Jurkat, Clone E6-1 (cell line): ENCODE results near the gene SLC1A5.
A peak's percentile ranks its signal among the peaks of the same experiment; 100 is the strongest.
"Not testable (repeated sequence)": the region's sequence is repeated elsewhere in the genome, so short reads cannot be mapped to it uniquely, and the experiment has no call there.

ENCODE experiments used
- DNase-seq: peaks from one replicate; pipeline ENCODE4 v3.0.0-alpha.2; 2011; ENCODE audit warnings: low read depth, low spot score
- H3K4me3 ChIP-seq: 2 replicates; pipeline ENCODE4 v1.5.1; 2011; ENCODE audit warnings: mild to moderate bottlenecking, low read length, control low read depth, moderate library complexity

The SLC1A5 gene

DNA sequence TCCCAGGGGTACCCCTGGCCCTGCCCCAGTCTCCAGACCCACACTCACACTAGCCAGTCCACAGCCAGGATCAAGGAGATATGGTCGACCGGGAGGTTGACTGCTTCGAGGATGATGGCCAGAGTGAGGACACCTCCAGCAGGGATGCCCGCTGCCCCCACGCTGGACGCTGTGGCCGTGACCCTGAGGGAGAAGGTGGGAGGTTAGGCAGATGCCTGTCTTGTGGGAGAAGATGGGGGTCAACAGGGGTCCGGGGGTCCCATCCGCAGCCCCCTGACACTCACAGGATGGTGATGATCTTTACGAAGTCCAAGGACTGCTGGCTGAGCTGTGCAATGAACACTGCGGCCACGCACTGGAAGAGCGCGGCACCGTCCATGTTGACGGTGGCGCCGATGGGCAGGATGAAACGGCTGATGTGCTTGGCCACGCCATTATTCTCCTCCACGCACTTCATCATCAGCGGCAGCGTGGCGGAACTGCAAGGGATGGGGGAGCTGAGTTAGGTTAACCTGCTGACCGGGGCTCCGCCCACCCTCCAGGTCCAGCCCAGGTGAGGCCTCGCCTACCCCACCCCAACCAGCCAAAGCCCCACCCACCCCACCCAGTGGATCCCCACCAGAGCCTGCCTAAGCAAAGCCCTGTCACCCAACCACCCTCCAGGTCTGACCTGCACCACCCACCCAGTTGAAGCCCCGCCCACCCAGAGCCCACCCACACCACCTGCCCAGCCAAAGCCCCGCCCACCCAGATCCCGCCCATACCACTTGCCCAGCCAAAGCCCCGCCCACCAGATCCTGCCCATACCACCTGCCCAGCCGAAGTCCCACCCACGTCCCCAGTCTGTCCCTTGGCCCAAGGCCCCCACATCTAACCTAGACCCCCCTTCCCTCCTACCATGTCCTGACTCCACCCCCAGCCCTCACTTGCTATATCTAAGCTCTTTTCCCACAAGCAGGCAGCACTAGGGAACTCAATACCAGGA is 11.2 kb downstream of the SLC1A5 start:
- DNase-seq = no peak
- no peak overlapping the region for H3K4me3 ChIP-seq

DNA sequence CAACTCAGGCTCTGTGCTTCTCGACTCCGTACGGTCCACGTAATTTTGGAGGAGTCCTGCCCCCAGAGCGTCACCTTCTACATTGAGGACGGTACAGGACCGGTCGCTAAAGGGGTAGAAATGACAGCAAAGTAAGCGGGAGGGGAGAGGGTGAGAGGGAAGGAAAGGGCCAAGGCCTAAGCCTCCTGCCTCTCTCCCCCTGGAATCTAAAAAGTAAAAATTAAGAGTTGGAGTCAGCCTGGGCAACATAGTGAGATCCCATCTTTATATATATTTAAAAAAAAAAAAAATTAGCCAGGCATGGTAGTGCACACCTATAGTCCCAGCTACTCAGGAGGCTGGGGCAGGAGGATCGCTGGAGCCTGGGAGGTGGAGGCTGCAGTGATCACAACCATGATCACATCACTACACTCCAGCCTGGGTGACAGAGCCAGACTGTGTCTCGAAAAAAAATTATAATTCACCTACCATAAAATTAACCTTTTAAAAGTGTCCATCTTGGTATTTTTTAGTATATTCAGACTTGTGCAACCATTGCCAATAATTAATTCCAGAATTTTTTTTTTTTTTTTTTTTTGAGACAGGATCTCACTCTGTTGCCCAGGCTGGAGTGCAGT is 12.6 kb downstream of the SLC1A5 start:
- no peak overlapping the region for H3K4me3 ChIP-seq
- DNase-seq = no peak

- no peak overlapping the region for H3K4me3 ChIP-seq
- DNase-seq = no peak
Measured at GRCh38 chr19:46773018-46773399, 15.4 kb downstream of the SLC1A5 start.

- H3K4me3 ChIP-seq = no peak overlapping the region
- DNase-seq = no peak
Measured at GRCh38 chr19:46772170-46773017, 16.0 kb downstream of the SLC1A5 start.

DNA sequence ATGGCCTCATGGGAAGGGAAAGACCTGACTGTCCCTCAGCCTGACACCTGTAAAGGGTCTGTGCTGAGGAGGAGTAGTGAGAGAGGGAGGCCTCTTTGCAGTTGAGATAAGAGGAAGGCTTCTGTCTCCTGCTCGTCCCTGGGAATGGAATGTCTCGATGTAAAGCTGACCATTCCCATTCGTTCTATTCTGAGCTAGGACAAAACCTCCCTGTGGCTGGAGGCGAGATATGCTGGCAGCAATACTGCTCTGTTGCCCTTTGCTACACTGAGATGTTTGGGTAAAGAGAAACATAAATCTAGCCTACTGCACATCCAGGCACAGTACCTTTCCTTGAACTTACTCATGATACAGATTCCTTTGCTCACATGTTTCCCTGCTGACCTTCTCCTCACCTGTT is 19.6 kb downstream of the SLC1A5 start:
- not testable (repeated sequence) for H3K4me3 ChIP-seq

DNA sequence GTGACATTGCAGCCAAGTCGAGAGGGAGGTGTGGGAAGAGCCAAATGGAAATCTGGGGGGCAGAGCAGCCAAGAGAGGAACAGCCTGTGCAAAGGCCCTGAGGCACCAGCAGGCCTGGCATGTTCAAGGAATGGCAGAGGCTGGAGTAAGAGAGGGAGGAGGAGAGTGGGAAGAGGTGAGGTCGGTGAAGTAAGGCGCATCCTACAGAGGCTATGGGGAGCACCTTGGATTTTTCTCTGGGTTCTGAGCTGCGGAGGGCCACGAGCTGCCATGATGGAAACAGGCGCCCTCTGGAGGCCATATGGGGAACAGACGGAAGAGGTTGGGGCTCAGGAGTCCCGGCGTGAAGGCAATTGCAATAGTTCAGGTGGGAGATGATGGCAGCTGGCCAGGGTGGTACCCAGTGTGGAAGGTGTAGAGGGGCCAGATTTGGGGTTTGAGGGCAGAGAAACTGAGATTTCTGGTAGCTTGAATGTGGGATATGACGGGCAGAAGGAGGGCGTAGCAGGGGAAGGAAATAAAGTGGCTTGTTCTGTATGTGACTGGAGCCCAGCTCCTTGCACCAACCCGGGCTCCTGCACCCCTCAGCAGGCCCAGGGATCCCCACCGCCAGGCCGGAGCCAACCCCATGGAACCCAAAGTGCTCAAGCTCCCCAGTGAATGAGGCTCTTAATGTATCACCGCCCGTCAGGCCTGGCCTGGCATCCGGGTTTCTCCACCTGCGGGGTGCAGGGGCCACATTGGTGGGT is 21.7 kb downstream of the SLC1A5 start:
- H3K4me3 ChIP-seq = no peak overlapping the region; the same call in 1 of the 2 replicates
- peak; percentile 50 for DNase-seq

More for the DNA sequence above, 19.6 kb downstream of the SLC1A5 start:
- DNase-seq = not testable (repeated sequence)

GRCh38 chr19:46764817-46765291 is 23.5 kb downstream of the SLC1A5 start:
- no peak for DNase-seq
- H3K4me3 ChIP-seq = no peak overlapping the region

- DNase-seq = no peak
- no peak overlapping the region for H3K4me3 ChIP-seq
Measured at GRCh38 chr19:46762245-46762890, 26.0 kb downstream of the SLC1A5 start.

GRCh38 chr19:46761418-46761831 is 27.0 kb downstream of the SLC1A5 start:
- H3K4me3 ChIP-seq = no peak overlapping the region
- no peak for DNase-seq

GRCh38 chr19:46760897-46761296 is 27.5 kb downstream of the SLC1A5 start:
- not testable (repeated sequence) for H3K4me3 ChIP-seq, DNase-seq

GRCh38 chr19:46760363-46760762 is 28.0 kb downstream of the SLC1A5 start:
- no peak overlapping the region for H3K4me3 ChIP-seq
- DNase-seq = no peak

GRCh38 chr19:46759817-46760333 is 28.5 kb downstream of the SLC1A5 start:
- DNase-seq = no peak

DNA sequence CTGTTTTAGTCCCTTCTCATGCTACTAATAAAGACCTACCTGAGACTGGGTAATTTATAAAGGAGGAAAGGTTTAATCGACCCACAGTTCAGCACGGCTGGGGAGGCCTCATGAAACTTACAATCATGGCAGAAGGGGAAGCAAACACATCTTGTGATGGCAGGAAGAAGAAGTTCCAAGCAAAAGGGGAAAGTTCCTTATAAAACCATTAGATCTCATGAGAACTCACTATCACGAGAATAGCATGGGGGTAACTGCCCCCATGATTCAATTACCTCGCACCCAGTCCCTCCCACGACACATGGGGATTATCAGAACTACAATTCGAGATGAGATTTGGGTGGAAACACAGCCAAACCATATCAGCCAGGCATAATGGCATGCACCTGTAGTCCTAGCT is 29.2 kb downstream of the SLC1A5 start:
- DNase-seq = no peak
- H3K4me3 ChIP-seq = no peak overlapping the region

More at GRCh38 chr19:46759817-46760333, 28.5 kb downstream of the SLC1A5 start:
- no peak overlapping the region for H3K4me3 ChIP-seq

GRCh38 chr19:46756544-46756888 is 31.9 kb downstream of the SLC1A5 start:
- H3K4me3 ChIP-seq = no peak overlapping the region
- DNase-seq = no peak

DNA sequence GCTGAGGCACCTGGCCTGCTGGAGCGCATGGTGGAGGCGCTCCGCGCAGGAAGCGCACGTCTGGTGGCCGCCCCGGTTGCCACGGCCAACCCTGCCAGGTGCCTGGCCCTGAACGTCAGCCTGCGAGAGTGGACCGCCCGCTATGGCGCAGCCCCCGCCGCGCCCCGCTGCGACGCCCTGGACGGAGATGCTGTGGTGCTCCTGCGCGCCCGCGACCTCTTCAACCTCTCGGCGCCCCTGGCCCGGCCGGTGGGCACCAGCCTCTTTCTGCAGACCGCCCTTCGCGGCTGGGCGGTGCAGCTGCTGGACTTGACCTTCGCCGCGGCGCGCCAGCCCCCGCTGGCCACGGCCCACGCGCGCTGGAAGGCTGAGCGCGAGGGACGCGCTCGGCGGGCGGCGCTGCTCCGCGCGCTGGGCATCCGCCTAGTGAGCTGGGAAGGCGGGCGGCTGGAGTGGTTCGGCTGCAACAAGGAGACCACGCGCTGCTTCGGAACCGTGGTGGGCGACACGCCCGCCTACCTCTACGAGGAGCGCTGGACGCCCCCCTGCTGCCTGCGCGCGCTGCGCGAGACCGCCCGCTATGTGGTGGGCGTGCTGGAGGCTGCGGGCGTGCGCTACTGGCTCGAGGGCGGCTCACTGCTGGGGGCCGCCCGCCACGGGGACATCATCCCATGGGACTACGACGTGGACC is 32.4 kb downstream of the SLC1A5 start:
- no peak for DNase-seq
- no peak overlapping the region for H3K4me3 ChIP-seq

- H3K4me3 ChIP-seq = no peak overlapping the region
- no peak for DNase-seq
Measured at GRCh38 chr19:46755077-46755852, 33.1 kb downstream of the SLC1A5 start.
